Pancreas (tissue), 10 donors: ENCODE results near the gene ATG7. TPM values are rescaled to one million over a fixed set of nuclear protein-coding genes. Genes with fewer than 3 reads are reported as not detected.

Source experiments
- ATAC-seq, 4 donors: fragments of 200-7000 bp; cut with Tn5 transposase; one replicate each; pipeline versions ENCODE4 v1.8.0 to v1.9.1; 2020; ENCODE audit warnings: mild to moderate bottlenecking in 4 of 4, moderate library complexity in 4 of 4
- DNase-seq, 6 donors: peaks; one replicate each; pipeline ENCODE4 v3.0.0-alpha.2; 2020
- FAIRE-seq: peaks from 2 replicates; lab custom pipeline; 2012; peaks lifted over from hg19 to GRCh38; lab: Jason Lieb, UNC
- H3K27ac ChIP-seq, 4 donors: fragments of 200-600 bp; sonication (generic); 1 replicate in 3 of 4; 2 replicates in 1 of 4; pipeline versions ENCODE4 v1.5.0 to v1.8.0; 2020
- H3K27me3 ChIP-seq, 4 donors: fragments of 200-600 bp; one replicate each; pipeline ENCODE4 v1.8.0; 2021
- H3K36me3 ChIP-seq, 3 donors: fragments of 200-600 bp; sonication (generic) in 1 of 3; one replicate each; pipeline versions ENCODE4 v1.5.0 to v1.8.0; 2020 to 2021
- H3K4me1 ChIP-seq, 3 donors: fragments of 200-600 bp; one replicate each; pipeline ENCODE4 v1.8.0; 2021
- H3K4me3 ChIP-seq, 4 donors: fragments of 200-600 bp; sonication (generic) in 2 of 4; one replicate each; pipeline versions ENCODE4 v1.5.0 to v1.8.0; 2020 to 2021
- H3K9me3 ChIP-seq, 4 donors: fragments of 200-600 bp; one replicate each; pipeline ENCODE4 v1.8.0; 2021
- WGBS, 2 donors: extraction: QIAGEN DNeasy Blood & Tissue Kit; methylation state at CpG; one replicate each; pipeline ENCODE4 v1.1.7; 2013; 5-methylcytosine and 5-hydroxymethylcytosine counted together
- intact Hi-C, 3 donors: fragments of 100-400 bp; cut with DNase I; formaldehyde crosslinking; loops; one replicate each; pipeline versions ENCODE4 v1.11.1 to v1.14.2; 2022
- polyA plus RNA-seq, 2 donors: library from polyadenylated mRNA; stranded (reverse); fragments of 200-250 nt; gene quantifications; one replicate each; pipeline ENCODE4 v1.2.3, GENCODE V29; 2013
- total RNA-seq, 6 donors: library from RNA; stranded (reverse); fragmentation: NEBNext Ultra II Directional in 4 of 6; extraction: Animal tissue kit (Norgen Biotek cat#: 25700) in 4 of 6; gene quantifications; one replicate each; pipeline versions ENCODE4 v1.2.1 to v1.2.4, GENCODE V29; 2021 to 2023
- TF ChIP-seq, protein P1 (sequence below), 4 donors: fragments of 200-600 bp; sonication (generic) in 3 of 4; IDR thresholded peaks; one replicate each; pipeline versions ENCODE4 v1.5.0 to v1.8.0; 2021; ENCODE audit warnings: antibody characterized with exemption in 4 of 4
- donor health status: healthy with polysubstance abuse.
- donor health status: DM: no; HTN: no; CAD: no; lungs with moderate emphysema.
- donor health status: DM: no; HTN: no; CAD: no.
- donor health status: control.
- donor health status: control.
- donor health status: Bipolar disorder and iron deficiency.
- donor health status: DM: yes; HTN: yes; CAD: no.
- donor health status: DM: no; HTN: no; CAD: no.
- donor health status: DM: no; HTN: no; CAD: no.
- donor health status: DM: yes; HTN: yes; CAD: no.

Gene ATG7
- total and polyA plus RNA-seq, 8 donors = 5.1 to 28.0 (median 15.7) TPM

DNA sequence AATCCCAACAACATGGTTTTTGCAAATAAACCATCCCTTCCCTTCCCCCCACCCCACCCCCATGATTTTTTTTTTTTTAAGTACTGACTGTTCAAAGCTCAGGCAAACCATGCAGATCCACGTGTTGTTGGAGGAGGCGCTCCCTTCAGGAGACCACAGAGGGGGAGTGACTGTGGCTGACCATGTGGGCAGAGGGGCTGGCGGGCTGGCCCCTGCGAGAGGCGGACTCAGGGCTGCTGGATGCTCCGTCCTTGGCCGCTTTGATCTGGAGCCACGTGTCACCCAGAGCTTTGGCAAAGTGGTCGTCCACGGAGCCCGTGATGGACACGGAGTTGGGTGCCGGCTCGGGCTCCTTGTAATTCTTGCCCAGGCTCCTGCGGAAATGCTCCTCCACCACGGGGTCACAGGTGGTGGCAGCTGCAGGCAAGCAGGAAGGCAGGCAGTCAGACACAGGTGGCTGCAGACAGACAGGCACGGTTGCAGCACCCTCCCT is 286.3 kb downstream of the ATG7 start:
- TF ChIP-seq, protein P1, sequence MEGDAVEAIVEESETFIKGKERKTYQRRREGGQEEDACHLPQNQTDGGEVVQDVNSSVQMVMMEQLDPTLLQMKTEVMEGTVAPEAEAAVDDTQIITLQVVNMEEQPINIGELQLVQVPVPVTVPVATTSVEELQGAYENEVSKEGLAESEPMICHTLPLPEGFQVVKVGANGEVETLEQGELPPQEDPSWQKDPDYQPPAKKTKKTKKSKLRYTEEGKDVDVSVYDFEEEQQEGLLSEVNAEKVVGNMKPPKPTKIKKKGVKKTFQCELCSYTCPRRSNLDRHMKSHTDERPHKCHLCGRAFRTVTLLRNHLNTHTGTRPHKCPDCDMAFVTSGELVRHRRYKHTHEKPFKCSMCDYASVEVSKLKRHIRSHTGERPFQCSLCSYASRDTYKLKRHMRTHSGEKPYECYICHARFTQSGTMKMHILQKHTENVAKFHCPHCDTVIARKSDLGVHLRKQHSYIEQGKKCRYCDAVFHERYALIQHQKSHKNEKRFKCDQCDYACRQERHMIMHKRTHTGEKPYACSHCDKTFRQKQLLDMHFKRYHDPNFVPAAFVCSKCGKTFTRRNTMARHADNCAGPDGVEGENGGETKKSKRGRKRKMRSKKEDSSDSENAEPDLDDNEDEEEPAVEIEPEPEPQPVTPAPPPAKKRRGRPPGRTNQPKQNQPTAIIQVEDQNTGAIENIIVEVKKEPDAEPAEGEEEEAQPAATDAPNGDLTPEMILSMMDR (IDR thresholded peaks at IDR 0.05) = no peak
- Histone ChIP-seq H3K27me3 (no peaks in the 10 kb centered on the region), H3K4me1 (peaks cover 6 to 13% (median 10%) of the 10 kb centered on the region in 3 donors), H3K4me3 (no peak overlapping the region), H3K9me3 (no peaks in the 10 kb centered on the region), H3K27ac (no peak overlapping the region), H3K36me3 (peaks cover 0 to 13% (median 6%) of the 10 kb centered on the region in 3 donors)
- no peak for FAIRE-seq
- no peak for ATAC-seq
- WGBS, 2 donors = 79 to 82% methylated on average over 17 of the region's 17 CpGs
- intact Hi-C loops = no loop called here
- DNase-seq = peak in 3 of 6 donors; percentile 20 to 54 (median 47)

DNA sequence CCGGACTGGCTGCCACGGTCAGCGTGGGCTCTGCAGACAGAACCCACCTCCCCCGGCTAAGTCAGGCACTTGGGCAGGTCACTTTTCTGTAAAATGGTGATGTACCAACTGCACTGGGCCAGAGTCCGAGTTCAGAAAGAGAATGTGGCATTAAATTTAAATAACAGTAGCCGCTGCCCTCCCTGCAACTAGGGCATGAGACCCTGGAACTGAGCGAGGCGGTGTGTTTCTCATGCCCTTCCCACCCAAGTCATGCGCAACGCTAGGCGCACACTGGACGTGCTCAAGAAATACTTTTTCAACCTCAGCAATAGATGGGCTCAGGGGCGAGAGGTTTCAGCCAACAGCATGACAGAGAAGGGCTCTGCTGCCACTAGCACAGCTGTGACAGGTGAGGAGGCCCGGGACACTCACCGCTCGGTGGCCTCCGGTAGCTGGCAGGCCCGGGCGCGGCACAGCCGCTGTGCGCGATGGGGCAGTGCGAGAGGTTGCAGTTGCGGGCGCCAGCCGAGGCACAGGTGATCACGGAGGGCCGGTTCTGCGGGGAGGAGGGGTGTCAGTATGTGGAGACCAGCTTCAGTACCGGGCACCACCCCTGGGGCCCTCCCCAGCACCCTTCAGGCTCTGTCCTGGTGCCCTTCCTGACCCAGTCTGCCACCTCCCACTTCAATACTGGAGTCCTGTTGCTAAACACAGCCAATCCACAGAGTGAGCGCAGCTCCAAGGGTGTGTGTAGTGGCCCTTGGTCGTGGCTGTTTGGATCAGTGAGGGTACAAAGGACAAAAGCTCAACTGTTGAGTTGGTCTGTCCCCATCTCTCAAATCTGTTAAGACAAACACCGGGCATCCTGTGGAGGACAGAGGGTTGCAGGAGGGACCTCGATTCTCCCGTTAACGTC is 287.0 kb downstream of the ATG7 start:
- H3K36me3 ChIP-seq = peaks cover 0 to 20% (median 6%) of the 10 kb centered on the region in 3 donors
- ATAC-seq (peak in 1 of 4 donors; percentile 5), DNase-seq (peak in 3 of 6 donors; percentile 14 to 58 (median 48)), FAIRE-seq (no peak)
- WGBS, 2 donors = 90 to 93% methylated on average over 37 of the region's 37 CpGs
- H3K27me3 ChIP-seq = no peaks in the 10 kb centered on the region
- H3K4me3 ChIP-seq = no peak overlapping the region
- no peak overlapping the region for H3K27ac ChIP-seq
- H3K9me3 ChIP-seq = no peaks in the 10 kb centered on the region
- intact Hi-C loops = no loop called here
- TF ChIP-seq, protein P1 (IDR thresholded peaks at IDR 0.05) = no peak
- peaks cover 2 to 6% (median 3%) of the 10 kb centered on the region in 3 donors for H3K4me1 ChIP-seq

DNA sequence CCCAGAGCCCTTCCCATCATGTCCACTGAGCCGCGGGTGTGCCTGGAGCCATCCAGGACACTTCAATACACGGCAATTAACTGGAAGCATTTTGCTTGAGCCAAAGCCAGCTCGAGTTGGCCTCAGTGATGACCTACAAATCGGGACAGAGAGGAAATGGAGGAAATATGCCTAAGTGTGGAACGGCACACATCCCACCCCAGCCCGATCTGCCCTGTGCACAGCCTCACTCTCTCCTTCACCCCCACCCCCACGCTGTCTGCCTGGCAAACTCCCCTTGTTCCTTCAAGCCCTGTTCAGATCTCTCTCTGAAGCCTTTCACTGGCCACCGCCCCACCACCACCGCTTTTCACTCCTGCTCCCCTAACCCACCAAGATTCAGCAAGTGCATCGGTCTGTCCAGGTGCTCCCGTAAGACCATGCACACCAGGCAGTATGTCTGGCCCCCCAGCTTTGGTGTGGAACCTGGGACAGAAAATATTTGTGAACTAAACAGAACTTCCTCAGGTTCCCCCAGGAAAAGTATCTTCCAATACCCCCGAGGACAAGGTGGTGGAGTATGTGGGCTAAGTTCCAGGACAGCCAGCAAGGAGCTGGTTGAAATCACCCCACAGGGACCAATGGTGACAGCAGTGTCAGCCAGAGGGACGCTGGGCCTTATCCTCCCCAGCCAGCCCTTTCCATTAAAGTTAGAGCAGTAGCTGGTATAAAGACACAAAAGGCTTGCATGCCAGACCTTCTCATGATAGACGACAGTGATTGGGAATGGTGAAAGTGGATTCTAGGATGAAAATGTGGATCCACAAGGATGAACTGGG is 287.8 kb downstream of the ATG7 start:
- WGBS, 2 donors = 83 to 84% methylated on average over 15 of the region's 15 CpGs
- intact Hi-C loops = no loop called here
- Histone ChIP-seq H3K27ac (no peak overlapping the region), H3K9me3 (no peaks in the 10 kb centered on the region), H3K27me3 (no peaks in the 10 kb centered on the region), H3K4me3 (no peak overlapping the region), H3K36me3 (peaks cover 0 to 20% (median 6%) of the 10 kb centered on the region in 3 donors), H3K4me1 (no peaks in the 10 kb centered on the region)
- no peak for ATAC-seq
- no peak for FAIRE-seq
- TF ChIP-seq, protein P1 (IDR thresholded peaks at IDR 0.05) = no peak
- DNase-seq = peak in 2 of 6 donors; percentile 9 to 24

DNA sequence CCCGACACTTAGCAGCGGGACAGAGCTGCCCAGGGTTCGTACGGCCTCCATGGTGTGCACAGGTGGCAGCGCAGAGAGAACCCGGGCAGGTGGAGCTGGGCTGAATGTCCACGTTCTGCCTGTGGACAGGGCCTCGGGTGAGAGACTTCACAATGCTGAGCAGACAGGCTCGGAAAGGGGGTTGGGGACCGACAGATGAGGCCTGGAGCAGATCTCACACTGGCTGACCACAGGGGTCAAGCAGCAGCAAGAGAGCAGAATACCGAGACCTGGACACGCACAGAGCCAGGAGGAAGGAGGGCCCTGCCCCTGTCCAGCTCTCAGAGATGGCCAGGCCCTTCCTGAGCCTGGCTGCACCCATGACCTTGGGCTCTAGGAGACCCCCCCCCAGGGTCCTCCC is 288.5 kb downstream of the ATG7 start:
- Histone ChIP-seq H3K27ac (no peak overlapping the region), H3K27me3 (no peaks in the 10 kb centered on the region), H3K36me3 (peaks cover 0 to 20% (median 6%) of the 10 kb centered on the region in 3 donors), H3K9me3 (no peaks in the 10 kb centered on the region), H3K4me1 (no peaks in the 10 kb centered on the region), H3K4me3 (no peak overlapping the region)
- intact Hi-C loops = no loop called here
- no peak for FAIRE-seq
- TF ChIP-seq, protein P1 (IDR thresholded peaks at IDR 0.05) = no peak
- peak in 2 of 4 donors; percentile 5 to 12 for ATAC-seq
- WGBS, 2 donors = 88 to 90% methylated on average over 12 of the region's 12 CpGs
- peak in 3 of 6 donors; percentile 8 to 49 (median 31) for DNase-seq
